ENCODE measurements around the gene TMEM41A.

- TF ChIP-seq CTCF (IDR thresholded peaks at IDR 0.05) (no peak), POLR2A (IDR thresholded peaks at IDR 0.05) (no peak)
These were observed 29.3 kb downstream of the TMEM41A start for GRCh38 chr3:185469542-185469941.
